Measurements from ENCODE around the gene GPBAR1.
A peak's percentile ranks its signal among the peaks of the same experiment; 100 is the strongest.
"Not testable (repeated sequence)": the region's sequence is repeated elsewhere in the genome, so short reads cannot be mapped to it uniquely, and the experiment has no call there.

GPBAR1 gene

DNA sequence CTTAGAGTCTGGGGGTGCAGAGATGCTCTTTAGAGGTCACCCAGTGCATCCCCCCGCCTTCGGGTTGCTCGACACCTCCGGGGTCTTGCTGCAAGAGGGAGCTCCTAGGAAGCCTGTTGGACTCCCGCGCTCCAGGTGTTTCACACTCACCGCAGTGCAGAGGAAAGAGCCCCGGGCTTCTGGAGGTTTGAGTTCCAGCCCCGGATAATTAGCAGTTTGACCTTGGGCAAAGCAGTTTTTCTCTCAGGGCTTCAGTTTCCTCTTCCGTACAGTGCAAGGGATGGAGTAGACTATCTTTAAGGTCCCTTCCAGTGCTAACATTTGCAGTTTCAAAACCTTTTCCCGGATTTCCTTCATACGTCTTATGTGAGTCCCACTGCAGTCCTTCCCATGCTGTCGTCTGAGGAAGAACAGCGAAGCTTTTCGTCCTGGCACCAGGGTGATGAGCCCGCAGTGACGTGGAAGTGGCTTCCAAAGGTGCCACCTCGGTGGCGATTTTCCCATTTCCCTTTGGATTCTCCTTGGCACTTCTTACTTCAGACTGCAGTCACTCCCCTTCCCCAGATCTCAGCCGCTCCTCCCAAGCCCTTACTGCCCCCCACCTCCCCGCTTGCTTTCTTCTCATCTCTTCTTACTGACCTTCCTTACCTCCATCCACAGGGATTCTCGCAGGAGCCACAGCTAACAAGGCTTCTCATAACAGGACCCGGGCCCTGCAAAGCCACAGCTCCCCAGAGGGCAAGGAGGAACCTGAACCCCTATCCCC lies 10.1 kb downstream of the GPBAR1 start:
- DNase-seq = no peak

DNA sequence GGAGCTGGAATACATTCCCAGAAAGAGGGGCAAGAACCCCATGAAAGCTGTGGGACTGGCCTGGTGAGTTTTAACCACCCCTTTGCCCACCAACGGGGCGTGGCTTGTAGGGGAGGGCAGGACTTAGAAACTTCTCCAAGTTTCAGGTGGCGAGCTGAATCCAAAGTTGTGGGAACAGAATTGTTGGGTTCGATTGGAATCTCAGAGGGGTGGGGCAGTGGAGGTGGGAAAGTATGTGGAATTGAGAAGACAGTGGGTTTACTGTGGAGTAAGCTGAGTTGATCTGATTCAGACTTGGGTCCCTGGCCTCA lies 10.6 kb downstream of the GPBAR1 start:
- no peak for DNase-seq

DNA sequence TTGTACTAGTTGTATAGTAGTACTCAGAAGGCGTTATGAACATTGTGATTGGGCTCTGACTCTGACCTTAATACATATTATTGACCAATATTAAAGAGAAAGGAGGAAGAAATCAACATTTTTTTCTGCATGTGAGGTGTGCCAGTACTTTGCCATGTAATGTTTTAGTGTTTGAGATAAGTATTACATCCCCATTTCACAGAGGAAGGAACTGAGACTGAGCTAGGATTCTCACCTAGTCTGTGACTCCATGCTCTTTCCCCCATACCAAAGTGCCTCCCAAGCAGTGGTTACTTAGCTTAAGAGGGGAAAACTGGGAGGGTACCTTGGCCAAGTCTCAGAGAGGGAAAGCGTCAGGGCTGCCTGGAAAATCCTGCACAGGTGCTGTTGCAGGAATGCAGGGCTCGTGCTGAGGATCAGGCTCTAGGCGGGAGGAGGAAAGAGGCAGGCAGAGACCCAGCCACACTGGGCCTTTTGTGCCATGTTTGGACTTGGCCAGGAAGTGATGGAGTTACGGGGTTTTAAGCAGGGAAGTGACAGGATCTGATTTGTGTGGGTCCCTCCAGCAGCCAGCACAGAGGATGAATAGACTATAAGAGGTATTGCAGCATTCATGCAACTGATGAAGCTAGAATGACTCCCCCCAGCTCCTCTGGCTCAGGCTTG lies 11.2 kb downstream of the GPBAR1 start:
- no peak for DNase-seq

DNA sequence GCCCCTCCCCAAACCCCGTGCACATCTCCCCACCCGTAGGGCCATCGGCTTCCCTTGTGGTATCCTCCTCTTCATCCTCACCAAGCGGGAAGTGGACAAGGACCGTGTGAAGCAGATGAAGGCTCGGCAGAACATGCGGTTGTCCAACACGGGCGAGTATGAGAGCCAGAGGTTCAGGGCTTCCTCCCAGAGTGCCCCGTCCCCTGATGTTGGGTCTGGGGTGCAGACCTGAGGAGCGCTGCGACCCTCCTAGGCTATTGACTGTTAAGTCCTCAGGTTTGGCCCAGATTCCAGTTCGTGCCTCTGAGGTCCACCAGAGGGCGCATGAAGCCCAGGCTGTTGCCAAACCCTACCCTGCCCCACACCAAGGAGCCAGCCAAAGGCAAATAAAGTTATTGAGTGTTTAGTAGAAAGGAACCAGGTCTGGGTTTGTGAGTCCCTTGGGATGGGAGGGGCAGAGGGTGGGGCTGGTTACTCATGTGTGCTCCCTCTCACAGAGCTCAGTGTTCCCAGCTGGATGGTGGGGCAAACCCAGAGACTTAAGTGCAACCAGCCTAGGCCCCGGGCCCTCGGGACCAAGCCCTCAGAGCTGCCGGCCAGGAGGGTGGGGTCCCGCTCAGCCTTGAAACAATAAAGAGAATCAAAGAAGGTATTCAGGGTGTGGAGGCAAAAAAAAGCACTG lies 11.9 kb downstream of the GPBAR1 start:
- DNase-seq = peak; percentile 82

DNA sequence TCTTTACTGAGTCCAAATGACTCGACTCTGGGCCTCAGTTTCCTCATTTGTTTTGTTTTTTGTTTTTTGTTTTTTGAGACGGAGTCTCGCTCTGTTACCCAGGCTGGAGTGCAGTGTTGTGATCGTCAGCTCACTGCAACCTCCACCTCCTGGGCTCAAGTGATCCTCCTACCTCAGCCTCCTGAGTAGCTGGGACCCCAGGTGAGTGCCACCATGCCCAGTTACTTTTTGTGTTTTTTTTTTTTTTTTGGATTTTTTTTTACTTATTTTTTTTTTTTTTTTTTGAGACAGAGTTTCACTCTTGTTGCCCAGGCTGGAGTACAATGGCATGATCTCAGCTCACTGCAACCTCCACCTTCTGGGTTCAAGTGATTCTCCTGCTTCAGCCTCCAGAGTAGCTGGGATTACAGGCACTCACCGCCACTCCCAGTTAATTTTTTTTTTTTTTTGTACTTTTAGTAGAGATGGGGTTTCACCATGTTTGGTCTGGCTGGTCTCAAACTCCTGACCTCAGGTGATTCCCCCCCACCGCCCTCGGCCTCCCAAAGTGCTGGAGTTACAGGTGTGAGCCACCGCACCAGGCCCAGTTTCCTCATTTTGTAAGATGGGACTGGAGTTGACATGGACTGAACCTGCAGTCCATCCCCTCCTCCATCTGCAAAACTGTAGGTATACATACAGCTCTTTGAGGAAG lies 12.5 kb downstream of the GPBAR1 start:
- DNase-seq = not testable (repeated sequence)

DNA sequence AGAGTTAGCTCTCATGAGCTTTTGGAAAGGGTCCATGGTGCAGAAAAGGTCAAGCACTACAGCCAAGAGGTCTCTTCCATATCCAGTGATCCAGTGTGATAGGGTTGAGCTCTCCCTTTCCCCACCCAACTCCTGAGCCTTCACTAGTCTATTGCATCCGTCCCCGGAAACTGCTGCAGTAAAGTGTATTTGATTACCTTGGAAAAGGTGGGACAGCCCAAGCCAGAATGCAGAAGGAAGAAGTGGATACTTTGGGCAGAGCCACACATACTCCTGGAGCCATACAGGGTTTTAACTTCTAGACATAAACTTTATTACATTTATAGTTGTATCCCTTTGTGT lies 13.1 kb downstream of the GPBAR1 start:
- DNase-seq = no peak

DNA sequence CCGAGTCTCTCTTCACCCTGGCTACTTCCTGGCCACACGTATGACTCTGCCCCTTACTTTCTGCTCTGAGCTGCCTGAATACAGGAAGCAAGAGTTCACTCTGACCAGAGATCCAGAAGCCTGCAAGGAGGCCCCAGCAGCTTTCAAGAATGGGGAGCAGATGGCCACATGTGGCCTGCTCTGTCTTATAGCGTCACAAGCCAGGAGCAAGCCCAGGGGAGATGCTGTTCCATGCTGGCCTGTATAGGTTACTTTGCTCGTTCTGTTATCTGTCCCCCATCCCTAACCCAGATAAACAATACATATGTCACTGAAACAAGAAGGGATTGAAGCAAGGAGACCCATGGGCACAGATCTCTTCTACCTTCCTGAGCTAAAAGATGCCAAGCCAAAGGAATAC lies 13.8 kb downstream of the GPBAR1 start:
- no peak for DNase-seq

DNA sequence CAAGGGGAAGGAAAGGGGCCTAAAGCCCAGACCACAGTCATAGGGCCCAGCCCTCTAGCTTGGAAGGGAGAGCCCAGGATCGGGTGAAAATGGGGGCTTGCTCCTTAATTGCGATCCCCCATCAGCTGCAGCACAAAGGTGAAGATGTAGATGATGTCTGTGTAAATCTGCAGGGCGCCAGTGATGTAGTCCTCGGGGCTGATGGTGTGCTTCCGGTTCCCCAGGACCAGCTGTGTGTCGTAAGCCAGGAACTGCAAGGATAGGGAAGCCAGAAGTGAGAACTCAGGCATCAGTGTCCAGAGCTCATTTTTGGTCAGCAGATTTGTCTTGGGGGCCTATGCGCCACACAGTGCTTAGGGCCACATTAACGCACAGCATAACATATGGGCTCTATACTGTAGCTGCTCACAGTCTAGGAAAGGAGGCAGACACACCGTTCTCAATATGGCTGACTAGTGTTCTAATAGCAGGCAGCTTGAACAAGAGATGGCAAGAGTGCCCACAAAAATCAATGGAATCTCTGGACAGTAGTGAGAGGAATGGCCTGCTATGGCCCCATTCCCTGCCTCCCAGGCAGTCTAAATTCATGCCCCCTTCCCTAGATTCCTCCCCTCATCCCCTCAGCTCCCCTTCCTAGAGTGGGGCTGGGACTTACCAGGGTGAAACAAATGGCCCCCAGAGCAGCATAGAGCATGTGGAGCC lies 14.7 kb downstream of the GPBAR1 start:
- no peak for DNase-seq

DNA sequence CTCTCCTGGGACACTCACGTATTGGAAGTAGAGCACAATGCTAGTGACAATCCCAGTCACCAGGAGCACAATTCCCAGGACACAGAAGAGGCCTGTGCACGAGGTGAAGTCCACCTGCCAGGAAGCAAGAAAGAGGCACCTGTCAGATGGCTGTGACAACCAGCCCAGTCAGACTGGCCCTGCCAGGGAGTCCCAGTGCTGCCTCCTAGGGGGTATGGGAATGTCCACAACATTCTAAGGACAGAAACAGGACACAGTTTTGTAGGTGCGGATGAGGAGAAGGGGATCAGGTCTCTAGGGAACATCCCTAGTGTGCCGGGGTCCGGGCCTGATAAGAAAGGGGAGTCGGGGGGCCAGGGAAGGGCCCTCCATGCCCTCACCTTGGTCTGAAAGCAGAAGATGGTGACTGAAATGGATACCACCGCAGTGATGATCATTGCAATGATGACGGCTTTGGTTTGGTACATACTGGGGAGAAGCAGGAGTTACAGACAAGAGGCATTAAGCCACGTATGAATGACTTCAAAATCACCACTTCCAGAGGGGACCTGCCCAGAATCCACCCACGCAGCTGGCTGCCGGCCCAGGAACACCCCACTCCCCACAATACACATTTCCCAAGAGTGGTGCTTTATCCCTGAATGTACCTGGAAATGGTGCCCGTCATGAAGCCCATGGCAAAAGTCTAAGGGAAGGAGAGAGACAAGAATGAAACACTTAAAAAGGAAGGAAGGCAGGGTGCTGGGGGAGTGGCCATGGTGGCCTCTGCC lies 16.4 kb downstream of the GPBAR1 start:
- DNase-seq = no peak

DNA sequence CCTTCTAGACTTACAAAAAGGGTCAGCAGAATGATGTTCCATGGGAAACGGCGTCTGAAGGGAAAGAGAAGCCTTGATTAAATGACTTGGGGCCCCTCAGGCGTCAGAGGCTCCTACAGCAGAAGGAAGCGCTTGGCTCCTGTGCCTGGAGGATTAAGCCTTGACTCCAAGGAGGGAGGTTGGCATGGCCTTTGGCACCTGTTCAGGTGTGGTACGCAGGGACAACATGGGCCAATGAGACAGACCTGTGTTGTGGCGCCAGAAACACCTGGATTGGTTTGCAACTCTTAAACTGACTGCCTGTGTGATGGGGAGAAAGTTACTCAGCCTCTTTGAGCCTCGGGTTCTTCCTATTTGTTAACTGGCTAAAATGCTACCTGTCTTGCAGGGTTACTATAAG lies 17.1 kb downstream of the GPBAR1 start:
- no peak for DNase-seq

DNA sequence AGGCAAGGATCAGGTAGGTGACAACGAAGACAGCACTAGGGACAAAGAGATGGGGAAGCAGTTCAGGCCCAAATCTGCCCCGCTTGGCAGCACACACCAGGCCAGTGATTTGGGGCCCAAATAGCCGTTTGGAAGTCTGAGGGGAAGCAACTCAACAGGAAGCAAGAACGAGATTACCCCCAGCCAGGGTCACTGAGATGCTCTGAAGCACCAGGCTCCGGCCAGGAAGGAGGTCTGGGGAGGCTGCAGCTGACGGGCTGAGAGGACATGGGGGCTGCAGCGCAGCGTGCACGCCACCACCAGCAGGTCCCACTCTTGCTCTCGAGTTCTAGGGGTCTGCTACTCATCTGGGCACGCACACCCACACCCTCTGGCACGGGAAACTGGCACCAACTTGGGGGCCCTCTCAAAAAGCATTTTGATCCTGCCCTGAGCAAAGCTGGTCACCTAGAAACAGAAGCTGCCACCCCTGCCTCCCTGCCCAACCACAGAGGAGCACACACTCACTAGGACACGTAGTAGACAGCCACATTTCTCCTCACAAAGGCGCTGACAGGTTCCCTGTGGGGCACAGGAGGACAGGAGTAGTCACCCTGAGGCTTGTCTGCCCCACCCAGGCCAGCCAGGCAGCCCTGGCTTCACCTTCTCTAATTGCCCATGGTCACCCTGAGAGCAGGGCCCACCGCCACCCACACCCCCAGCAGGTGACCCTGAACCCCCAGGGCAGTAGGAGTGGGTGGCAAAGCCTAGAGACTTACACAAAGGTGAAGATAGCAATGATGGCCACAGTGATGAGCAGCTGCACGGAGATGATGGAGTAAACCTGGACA lies 17.9 kb downstream of the GPBAR1 start:
- DNase-seq = no peak

DNA sequence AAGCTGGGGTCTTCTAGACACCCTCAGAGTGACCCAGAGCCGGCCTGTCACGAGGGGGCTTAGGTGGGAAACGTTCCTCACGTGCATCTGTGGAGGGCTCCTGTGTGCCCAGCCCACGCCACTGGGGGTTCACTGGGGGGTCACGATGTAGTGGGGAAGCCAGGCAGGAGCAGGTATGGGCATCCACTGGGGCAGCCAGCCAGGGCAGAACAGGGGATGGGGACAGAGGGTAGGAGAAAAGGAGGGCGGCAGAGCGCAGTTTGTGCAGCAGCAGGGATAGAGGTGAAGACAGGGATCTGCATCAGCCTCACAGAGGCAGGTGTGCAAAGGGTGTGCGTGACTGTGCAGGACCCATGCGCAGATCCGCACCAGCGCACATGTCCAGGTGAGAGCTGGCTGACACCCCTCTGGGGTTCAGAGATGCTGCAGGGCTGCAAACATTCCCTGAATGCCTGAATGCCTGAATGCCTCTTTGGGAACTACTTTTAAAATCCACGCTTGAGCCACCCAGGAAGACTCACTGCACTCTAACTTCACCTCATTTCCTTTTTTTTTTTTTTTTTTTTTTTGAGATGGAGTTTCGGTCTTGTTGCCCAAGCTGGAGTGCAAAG lies 19.6 kb downstream of the GPBAR1 start:
- DNase-seq = no peak

DNA sequence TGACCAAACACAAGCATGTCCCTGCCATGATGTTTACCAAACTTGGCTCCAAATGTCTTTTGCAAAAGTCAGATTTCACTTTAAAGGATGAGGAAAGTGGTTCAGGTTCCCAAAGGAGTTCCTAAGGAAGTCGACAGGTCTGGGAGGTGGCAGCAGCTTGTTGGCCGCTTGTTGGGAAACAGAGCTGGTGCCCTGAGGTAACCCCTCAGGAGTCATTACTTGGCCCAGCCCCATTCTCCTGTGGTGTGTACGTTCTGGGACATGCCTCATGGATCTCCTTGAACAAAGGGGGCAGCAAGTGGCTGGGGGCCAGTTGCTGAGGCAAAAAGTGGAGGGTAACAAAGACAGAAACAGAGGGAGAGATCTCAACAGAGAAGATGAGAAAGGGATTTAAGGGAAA lies 20.6 kb downstream of the GPBAR1 start:
- no peak for DNase-seq

DNA sequence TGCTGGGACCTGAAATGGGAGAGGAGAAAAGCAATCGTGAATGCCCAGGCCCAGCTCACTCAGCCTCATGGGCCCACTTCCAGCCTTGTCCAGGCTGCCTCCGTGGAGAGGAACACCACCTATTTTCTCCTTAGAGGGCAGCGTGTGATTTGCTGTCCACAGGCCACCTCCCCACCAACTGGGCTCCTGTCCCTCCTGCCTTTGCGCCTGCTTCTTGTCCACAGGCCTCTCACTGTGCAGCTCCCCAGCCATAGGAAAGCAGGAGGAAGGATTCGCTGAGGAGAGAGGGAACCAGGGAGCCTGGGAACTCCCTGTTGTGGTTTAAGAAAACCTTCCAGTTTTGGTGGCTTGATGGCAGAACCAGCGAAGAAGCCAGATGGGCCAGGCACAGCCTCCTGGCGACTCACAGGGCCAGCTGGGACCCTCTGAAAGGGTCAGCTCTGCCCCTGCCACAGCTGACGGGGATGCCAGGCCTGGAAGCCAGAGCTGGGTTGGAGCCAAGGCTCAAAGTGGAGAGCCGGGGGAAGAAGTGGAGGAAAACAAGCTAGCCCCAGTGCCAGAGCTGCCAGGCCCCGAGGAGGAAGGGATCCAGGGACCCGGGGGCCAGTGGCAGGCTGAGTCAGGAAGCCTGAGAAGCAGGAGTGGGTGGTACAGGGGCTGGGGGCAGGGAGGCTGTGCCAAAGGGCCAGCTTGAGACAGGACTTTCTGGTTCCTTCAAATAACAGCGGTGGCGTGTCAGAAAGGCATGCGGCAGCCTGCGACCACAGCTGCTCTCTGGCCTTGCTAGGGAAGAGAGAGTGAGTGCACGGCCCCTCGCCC lies 21.6 kb downstream of the GPBAR1 start:
- no peak for DNase-seq

DNA sequence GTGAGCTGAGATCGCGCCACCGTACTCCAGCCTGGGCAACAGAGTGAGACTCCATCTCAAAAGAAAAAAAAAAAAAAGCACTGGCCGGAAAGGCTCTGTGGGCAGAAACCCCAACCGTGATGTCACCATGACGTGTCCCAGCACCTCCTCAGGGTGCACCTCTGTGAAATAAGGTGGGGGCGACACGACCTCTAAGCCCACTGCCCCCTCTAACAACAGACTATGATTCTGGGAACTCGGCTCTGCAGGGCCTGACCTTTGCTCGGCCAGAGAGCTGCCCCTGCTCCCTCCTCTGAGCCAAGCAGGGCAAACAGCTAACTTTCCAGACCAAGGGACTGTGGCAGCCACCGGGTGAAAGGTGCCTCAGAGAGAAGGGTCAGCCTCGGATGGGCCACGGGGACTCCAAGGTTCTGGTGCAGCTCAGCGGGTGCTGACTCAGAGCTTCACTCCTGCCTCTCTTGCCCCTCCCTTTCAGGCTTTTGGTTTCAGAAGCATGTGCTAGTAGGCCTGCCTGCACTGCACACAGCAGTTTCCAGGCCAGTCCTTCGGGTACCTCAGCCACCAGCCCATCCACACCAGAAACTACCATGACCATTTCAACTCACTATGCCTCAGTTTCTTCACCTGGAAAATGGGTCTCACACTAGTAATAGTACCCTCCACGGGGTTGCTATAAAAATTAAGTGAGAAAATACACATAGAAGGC lies 23.4 kb downstream of the GPBAR1 start:
- DNase-seq = peak; percentile 74

DNA sequence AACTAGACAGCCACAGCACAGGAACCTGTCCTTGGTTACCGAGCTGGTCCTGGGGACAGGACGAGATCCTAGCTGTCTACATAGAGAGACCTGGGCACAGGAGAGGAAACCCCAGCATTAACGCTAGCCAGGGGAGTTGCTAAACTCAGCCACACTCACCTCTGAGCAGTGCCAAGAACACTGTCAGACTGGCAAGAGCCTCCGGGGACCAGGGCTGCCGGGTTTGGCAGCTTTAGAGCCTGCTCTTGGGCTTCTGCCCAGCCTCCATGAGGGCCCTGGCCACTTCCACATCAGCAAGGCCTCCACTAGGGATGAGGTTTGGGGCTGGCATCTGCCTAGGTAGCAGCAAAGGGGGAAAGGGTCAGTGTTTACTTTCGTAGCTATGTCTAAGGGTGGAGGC lies 24.8 kb downstream of the GPBAR1 start:
- DNase-seq = no peak

DNA sequence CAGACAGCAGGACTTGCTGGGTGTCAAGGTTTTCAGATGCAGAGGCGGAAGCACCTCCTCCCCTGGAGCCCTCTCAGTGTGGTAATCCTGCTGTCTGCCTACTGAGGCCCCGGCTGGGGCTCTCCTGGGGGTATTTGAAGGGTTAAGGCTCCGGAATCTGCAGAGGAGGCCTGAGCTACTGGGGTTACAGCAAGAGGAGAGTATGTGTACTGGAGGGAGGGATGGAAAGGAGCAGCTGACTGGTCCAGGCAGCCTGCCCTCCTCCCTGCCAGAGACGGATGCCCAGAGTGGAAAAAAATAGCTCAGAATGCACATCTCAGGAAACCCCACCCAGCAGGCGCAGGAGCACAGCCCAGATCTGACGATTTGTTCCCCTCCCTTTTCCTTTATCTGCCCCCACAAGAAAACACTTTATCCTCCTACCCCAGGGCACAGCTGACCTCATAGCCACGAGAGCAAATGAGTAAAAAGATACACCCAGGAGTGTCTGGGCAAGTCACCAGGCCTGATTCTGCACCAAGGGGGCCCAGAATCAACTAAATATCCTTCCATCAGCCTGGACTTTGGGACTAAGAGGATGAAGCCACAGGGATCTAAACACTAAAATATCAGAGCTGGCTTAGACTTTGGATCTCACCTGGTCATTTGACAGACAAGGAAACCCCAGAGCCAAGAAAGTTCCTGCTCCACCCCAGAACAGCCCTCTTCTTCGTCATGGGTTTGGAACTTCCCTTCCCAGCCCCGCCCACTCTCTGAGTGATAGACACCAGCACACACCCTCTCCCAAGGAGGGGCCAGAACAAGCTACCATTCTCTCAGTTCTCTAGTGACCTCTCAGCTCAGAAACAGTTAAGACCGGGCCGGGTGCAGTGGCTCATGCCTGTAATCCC lies 26.0 kb downstream of the GPBAR1 start:
- peak; percentile 81 for DNase-seq

DNA sequence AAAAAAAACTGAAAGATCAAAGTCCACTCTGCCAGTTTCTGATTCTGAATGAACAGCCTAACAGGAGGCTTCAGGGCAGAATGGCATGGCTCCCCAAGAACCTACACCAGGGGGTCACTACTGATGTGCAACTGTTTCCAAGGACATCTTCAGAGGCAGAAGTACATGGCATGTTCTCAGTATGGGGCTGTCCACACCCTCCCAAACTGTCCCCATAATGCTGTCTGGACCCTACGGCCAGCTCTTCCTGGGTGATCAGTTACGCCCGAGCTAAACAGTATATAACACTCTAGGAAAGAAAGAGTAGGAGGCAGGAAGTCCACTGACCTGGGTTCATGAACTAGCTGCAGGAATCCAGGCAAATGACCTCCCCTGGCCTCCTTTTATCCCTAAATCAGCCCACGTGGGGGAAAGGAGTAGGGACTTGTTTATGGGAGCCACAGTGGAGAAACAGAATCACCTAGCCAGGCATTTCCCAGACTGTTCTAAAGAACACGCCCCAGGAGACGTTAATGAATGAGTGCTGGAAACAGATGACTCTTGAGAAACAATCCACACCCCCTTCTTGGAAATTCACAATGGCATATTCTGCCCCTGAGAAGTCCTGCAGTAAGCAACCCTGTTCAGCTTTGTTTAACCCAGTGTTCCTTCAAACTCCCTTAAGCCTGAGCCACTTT lies 29.0 kb downstream of the GPBAR1 start:
- no peak for DNase-seq

Data from activated naive CD4-positive, alpha-beta T cell treated with Interleukin-2 at 50 U/mL for 16 hours (primary cell).